IMR-90 (cell line): ENCODE data around the gene NOS1AP.

Experiments
- BHLHE40 ChIP-seq: fragments of 150-350 bp; IDR thresholded peaks from 2 replicates; pipeline ENCODE4 v1.6.1; 2016; ENCODE audit warnings: mild to moderate bottlenecking, low read depth, low read length
- CHD1 ChIP-seq: IDR thresholded peaks from 2 replicates; pipeline ENCODE4 v1.6.1; 2012; ENCODE audit warnings: low read depth, low read length, improper control_type of control experiment
- FOS ChIP-seq: fragments of 150-350 bp; IDR thresholded peaks from 2 replicates; pipeline ENCODE4 v1.6.1; 2016; ENCODE audit warnings: low read depth, low read length
- MAFK ChIP-seq: IDR thresholded peaks from 2 replicates; pipeline ENCODE4 v1.6.1; 2012; ENCODE audit warnings: low read depth, low read length, improper control_type of control experiment
- MAZ ChIP-seq: IDR thresholded peaks from 2 replicates; pipeline ENCODE4 v1.6.1; 2012; ENCODE audit warnings: low read depth, mild to moderate bottlenecking, low read length, improper control_type of control experiment, moderate library complexity, borderline replicate concordance
- MXI1 ChIP-seq: IDR thresholded peaks from 2 replicates; pipeline ENCODE4 v1.6.1; 2012; ENCODE audit warnings: low read depth, mild to moderate bottlenecking, low read length, moderate library complexity, borderline replicate concordance
- NFE2L2 ChIP-seq: fragments of 150-350 bp; IDR thresholded peaks from 2 replicates; pipeline ENCODE4 v1.6.1; 2016; ENCODE audit warnings: low read depth, mild to moderate bottlenecking, low read length
- POLR2A ChIP-seq: IDR thresholded peaks from 2 replicates; pipeline ENCODE4 v1.6.1; 2012; ENCODE audit warnings: mild to moderate bottlenecking, low read depth, low read length
- RAD21 ChIP-seq: IDR thresholded peaks from 2 replicates; pipeline ENCODE4 v1.6.1; 2012; ENCODE audit warnings: low read length, improper control_type of control experiment
- RCOR1 ChIP-seq: IDR thresholded peaks from 2 replicates; pipeline ENCODE4 v1.6.1; 2012; ENCODE audit warnings: mild to moderate bottlenecking, low read length, improper control_type of control experiment; ENCODE audit not compliant: insufficient replicate concordance
- SMC3 ChIP-seq: fragments of 150-350 bp; IDR thresholded peaks from 2 replicates; pipeline ENCODE4 v1.6.1; 2016; ENCODE audit warnings: low read depth, mild to moderate bottlenecking, antibody characterized with exemption, low read length, moderate library complexity
- TF ChIP-seq, protein P1 (sequence below): conservative IDR thresholded peaks from 2 replicates; pipeline ENCODE4 v1.5.1; 2012; ENCODE audit warnings: mild to moderate bottlenecking, low read depth, low read length, improper control_type of control experiment
- TF ChIP-seq, protein P2 (sequence below): fragments of 150-350 bp; IDR thresholded peaks from 2 replicates; pipeline ENCODE4 v1.6.1; 2017; ENCODE audit warnings: mild to moderate bottlenecking, antibody characterized with exemption, low read length, low read depth
- TF ChIP-seq, protein P3 (sequence below): fragments of 150-350 bp; IDR thresholded peaks from 2 replicates; pipeline ENCODE4 v1.6.1; 2016; ENCODE audit warnings: low read depth, mild to moderate bottlenecking, low read length, moderate library complexity, borderline replicate concordance

- TF ChIP-seq SMC3 (no peak), POLR2A (no peak), RAD21 (no peak), CHD1 (no peak), MXI1 (no peak), NFE2L2 (no peak), RCOR1 (no peak), BHLHE40 (no peak), MAFK (no peak), FOS (no peak), MAZ (no peak)
- TF ChIP-seq, protein P1, sequence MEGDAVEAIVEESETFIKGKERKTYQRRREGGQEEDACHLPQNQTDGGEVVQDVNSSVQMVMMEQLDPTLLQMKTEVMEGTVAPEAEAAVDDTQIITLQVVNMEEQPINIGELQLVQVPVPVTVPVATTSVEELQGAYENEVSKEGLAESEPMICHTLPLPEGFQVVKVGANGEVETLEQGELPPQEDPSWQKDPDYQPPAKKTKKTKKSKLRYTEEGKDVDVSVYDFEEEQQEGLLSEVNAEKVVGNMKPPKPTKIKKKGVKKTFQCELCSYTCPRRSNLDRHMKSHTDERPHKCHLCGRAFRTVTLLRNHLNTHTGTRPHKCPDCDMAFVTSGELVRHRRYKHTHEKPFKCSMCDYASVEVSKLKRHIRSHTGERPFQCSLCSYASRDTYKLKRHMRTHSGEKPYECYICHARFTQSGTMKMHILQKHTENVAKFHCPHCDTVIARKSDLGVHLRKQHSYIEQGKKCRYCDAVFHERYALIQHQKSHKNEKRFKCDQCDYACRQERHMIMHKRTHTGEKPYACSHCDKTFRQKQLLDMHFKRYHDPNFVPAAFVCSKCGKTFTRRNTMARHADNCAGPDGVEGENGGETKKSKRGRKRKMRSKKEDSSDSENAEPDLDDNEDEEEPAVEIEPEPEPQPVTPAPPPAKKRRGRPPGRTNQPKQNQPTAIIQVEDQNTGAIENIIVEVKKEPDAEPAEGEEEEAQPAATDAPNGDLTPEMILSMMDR: no peak
- TF ChIP-seq, protein P2, sequence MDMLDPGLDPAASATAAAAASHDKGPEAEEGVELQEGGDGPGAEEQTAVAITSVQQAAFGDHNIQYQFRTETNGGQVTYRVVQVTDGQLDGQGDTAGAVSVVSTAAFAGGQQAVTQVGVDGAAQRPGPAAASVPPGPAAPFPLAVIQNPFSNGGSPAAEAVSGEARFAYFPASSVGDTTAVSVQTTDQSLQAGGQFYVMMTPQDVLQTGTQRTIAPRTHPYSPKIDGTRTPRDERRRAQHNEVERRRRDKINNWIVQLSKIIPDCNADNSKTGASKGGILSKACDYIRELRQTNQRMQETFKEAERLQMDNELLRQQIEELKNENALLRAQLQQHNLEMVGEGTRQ: no peak
- TF ChIP-seq, protein P3, sequence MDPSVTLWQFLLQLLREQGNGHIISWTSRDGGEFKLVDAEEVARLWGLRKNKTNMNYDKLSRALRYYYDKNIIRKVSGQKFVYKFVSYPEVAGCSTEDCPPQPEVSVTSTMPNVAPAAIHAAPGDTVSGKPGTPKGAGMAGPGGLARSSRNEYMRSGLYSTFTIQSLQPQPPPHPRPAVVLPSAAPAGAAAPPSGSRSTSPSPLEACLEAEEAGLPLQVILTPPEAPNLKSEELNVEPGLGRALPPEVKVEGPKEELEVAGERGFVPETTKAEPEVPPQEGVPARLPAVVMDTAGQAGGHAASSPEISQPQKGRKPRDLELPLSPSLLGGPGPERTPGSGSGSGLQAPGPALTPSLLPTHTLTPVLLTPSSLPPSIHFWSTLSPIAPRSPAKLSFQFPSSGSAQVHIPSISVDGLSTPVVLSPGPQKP: no peak
Observed at GRCh38 chr1:162026881-162027280, 42.6 kb upstream of the NOS1AP start.
